Esophagus muscularis mucosa (tissue), 4 donors: ENCODE results near the gene SLC35F3. TPM values are rescaled to one million over a fixed set of nuclear protein-coding genes. Genes with fewer than 3 reads are reported as not detected.

Experiments used
- DNase-seq: peaks from one replicate; pipeline ENCODE4 v3.0.0-alpha.2; 2017; ENCODE audit errors: extremely low spot score
- H3K27ac ChIP-seq, 4 donors: fragments of 200-600 bp; sonication (generic); replicated peaks in 1 of 4; 1 replicate in 3 of 4; 2 replicates in 1 of 4; pipeline ENCODE4 v1.5.1; 2016 to 2019; ENCODE audit warnings: mild to moderate bottlenecking in 1 of 4
- H3K27me3 ChIP-seq, 4 donors: fragments of 200-600 bp; sonication (generic); one replicate each; pipeline versions ENCODE4 v1.5.1 to v1.6.0; 2016 to 2019
- H3K36me3 ChIP-seq, 4 donors: fragments of 200-600 bp; sonication (generic); one replicate each; pipeline ENCODE4 v1.5.1; 2016 to 2019
- H3K4me1 ChIP-seq, 4 donors: fragments of 200-600 bp; sonication (generic); one replicate each; pipeline ENCODE4 v1.5.1; 2016 to 2019
- H3K4me3 ChIP-seq, 4 donors: fragments of 200-600 bp; sonication (generic); 1 replicate in 2 of 4; 2 replicates in 2 of 4; pipeline ENCODE4 v1.5.1; 2016 to 2019; ENCODE audit warnings: mild to moderate bottlenecking in 4 of 4, moderate library complexity in 1 of 4
- H3K9me3 ChIP-seq, 4 donors: fragments of 200-600 bp; sonication (generic); 1 replicate in 3 of 4; 2 replicates in 1 of 4; pipeline ENCODE4 v1.5.1; 2016 to 2019
- CTCF ChIP-seq, 3 experiments: fragments of 200-600 bp in 2 of 3; fragments of 450-650 bp in 1 of 3; sonication (generic) in 2 of 3; IDR thresholded peaks; one replicate each; pipeline ENCODE4 v1.5.1; 2017 to 2019; ENCODE audit warnings: antibody characterized with exemption in 3 of 3, mild to moderate bottlenecking in 2 of 3, moderate library complexity in 1 of 3
- EP300 ChIP-seq: sonication (generic); formaldehyde crosslinking; IDR thresholded peaks from one replicate; pipeline ENCODE4 v1.6.1; 2017; ENCODE audit warnings: antibody characterized with exemption
- POLR2A ChIP-seq: fragments of 450-650 bp; IDR thresholded peaks from one replicate; pipeline ENCODE4 v1.6.1; 2017; ENCODE audit warnings: antibody characterized with exemption, moderate library complexity, mild to moderate bottlenecking, low read depth
- POLR2AphosphoS5 ChIP-seq, 2 donors: sonication (generic); formaldehyde crosslinking; IDR thresholded peaks; one replicate each; pipeline ENCODE4 v1.6.1; 2017; ENCODE audit warnings: antibody characterized with exemption in 2 of 2
- WGBS: methylation state at CpG from one replicate; pipeline ENCODE4 v1.1.5; 2018; 5-methylcytosine and 5-hydroxymethylcytosine counted together
- intact Hi-C: fragments of 100-400 bp; cut with DNase I; formaldehyde crosslinking; loops from one replicate; pipeline ENCODE4 v1.15.1; 2023
- total RNA-seq, 4 donors: library from RNA; depleted of rRNA; stranded (reverse); fragments of >200 nt; gene quantifications; one replicate each; pipeline versions ENCODE4 v1.1.0 to v1.2.1, GENCODE V29; 2016

The SLC35F3 gene
- total RNA-seq, 4 donors from 2014 or later = 0.34 TPM; not detected in 3

GRCh38 chr1:234262007-234262753 lies 357.7 kb downstream of the SLC35F3 start:
- H3K27me3 ChIP-seq = no peaks in the 10 kb centered on the region
- TF ChIP-seq CTCF (IDR thresholded peaks at IDR 0.05) (no peak), POLR2A (no peak), POLR2AphosphoS5 (IDR thresholded peaks at IDR 0.05) (no peak), EP300 (no peak)
- 70% methylated on average over 5 of the region's 6 CpGs for WGBS
- H3K4me1 ChIP-seq = no peaks in the 10 kb centered on the region
- intact Hi-C loops = no loop called here
- H3K27ac ChIP-seq = no peak overlapping the region
- no peaks in the 10 kb centered on the region for H3K36me3 ChIP-seq
- H3K4me3 ChIP-seq = no peak overlapping the region
- H3K9me3 ChIP-seq = peaks cover 0 to 7% (median 0%) of the 10 kb centered on the region in 4 donors
- no peak for DNase-seq

- Histone ChIP-seq H3K4me1 (no peaks in the 10 kb centered on the region), H3K9me3 (peaks cover 0 to 5% (median 0%) of the 10 kb centered on the region in 4 donors), H3K4me3 (no peak overlapping the region), H3K36me3 (no peaks in the 10 kb centered on the region), H3K27me3 (no peaks in the 10 kb centered on the region), H3K27ac (no peak overlapping the region)
- WGBS = 46% methylated on average over 1 of the region's 2 CpGs
- no peak for TF ChIP-seq EP300
- TF ChIP-seq POLR2A = no peak
- no peak for TF ChIP-seq CTCF (IDR thresholded peaks at IDR 0.05)
- TF ChIP-seq POLR2AphosphoS5 (IDR thresholded peaks at IDR 0.05) = no peak
- intact Hi-C loops = no loop called here
- no peak for DNase-seq
Measured at GRCh38 chr1:234262754-234263105, 358.3 kb downstream of the SLC35F3 start.

GRCh38 chr1:234264832-234265231 lies 360.4 kb downstream of the SLC35F3 start:
- intact Hi-C loops = no loop called here
- Histone ChIP-seq H3K4me1 (no peaks in the 10 kb centered on the region), H3K27ac (no peak overlapping the region), H3K4me3 (no peak overlapping the region), H3K9me3 (no peaks in the 10 kb centered on the region), H3K36me3 (no peaks in the 10 kb centered on the region), H3K27me3 (no peaks in the 10 kb centered on the region)
- no peak for DNase-seq
- TF ChIP-seq POLR2A = no peak
- TF ChIP-seq EP300 = no peak
- no peak for TF ChIP-seq CTCF (IDR thresholded peaks at IDR 0.05)
- TF ChIP-seq POLR2AphosphoS5 (IDR thresholded peaks at IDR 0.05) = no peak
- 91% methylated on average over 5 of the region's 5 CpGs for WGBS

- H3K27me3 ChIP-seq = no peaks in the 10 kb centered on the region
- no peaks in the 10 kb centered on the region for H3K4me1 ChIP-seq
- 94% methylated on average over 4 of the region's 4 CpGs for WGBS
- TF ChIP-seq POLR2A = no peak
- TF ChIP-seq CTCF (IDR thresholded peaks at IDR 0.05) = no peak
- H3K27ac ChIP-seq = no peak overlapping the region
- H3K4me3 ChIP-seq = no peak overlapping the region
- no peaks in the 10 kb centered on the region for H3K9me3 ChIP-seq
- intact Hi-C loops = no loop called here
- no peaks in the 10 kb centered on the region for H3K36me3 ChIP-seq
- no peak for DNase-seq
Measured at GRCh38 chr1:234265321-234265720, 360.8 kb downstream of the SLC35F3 start.

GRCh38 chr1:234265861-234266260 lies 361.4 kb downstream of the SLC35F3 start:
- Histone ChIP-seq H3K9me3 (no peaks in the 10 kb centered on the region), H3K4me1 (no peaks in the 10 kb centered on the region), H3K27me3 (no peaks in the 10 kb centered on the region), H3K27ac (no peak overlapping the region), H3K36me3 (no peaks in the 10 kb centered on the region), H3K4me3 (no peak overlapping the region)
- DNase-seq = no peak
- intact Hi-C loops = no loop called here
- TF ChIP-seq CTCF (IDR thresholded peaks at IDR 0.05) = no peak
- TF ChIP-seq POLR2A = no peak
- no peak for TF ChIP-seq EP300
- TF ChIP-seq POLR2AphosphoS5 (IDR thresholded peaks at IDR 0.05) = no peak
- WGBS = 36% methylated on average over 1 of the region's 1 CpG
